Measurements from ENCODE around the gene C5orf58.

GRCh38 chr5:170278611-170279458, 46.0 kb downstream of the C5orf58 start:
- no peak for TF ChIP-seq CTCF (IDR thresholded peaks at IDR 0.05)
- no peak for TF ChIP-seq POLR2A (IDR thresholded peaks at IDR 0.05)
